ENCODE results near the gene ATP6V0C. TPM values are rescaled to one million over a fixed set of nuclear protein-coding genes. Genes with fewer than 3 reads are reported as not detected.

ATP6V0C gene
- total and polyA plus RNA-seq, 9 donors = 34.8 to 143 (median 119) TPM

DNA sequence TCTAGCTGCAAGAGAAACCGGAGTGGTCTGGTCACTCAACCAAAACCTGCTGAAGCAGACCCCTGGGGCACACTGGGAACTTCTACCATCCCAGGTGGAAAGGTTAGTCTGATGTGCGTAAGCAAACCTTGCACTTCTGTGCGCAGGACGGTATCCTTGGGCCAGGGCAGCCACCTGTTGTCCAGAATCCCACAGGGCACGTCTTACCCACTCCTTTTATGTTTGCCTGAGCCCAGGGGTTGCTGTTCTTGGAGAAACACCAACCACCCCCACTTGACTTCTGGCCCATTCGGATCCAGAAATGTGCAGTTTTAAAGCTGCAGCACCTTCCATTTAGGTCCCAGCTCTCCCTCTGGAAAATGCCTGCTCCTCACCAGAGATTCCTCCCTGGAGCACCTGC, 20.1 kb upstream of the ATP6V0C start:
- DNase-seq = no peak
- no peak overlapping the region for H3K27ac ChIP-seq
- TF ChIP-seq, protein P1, sequence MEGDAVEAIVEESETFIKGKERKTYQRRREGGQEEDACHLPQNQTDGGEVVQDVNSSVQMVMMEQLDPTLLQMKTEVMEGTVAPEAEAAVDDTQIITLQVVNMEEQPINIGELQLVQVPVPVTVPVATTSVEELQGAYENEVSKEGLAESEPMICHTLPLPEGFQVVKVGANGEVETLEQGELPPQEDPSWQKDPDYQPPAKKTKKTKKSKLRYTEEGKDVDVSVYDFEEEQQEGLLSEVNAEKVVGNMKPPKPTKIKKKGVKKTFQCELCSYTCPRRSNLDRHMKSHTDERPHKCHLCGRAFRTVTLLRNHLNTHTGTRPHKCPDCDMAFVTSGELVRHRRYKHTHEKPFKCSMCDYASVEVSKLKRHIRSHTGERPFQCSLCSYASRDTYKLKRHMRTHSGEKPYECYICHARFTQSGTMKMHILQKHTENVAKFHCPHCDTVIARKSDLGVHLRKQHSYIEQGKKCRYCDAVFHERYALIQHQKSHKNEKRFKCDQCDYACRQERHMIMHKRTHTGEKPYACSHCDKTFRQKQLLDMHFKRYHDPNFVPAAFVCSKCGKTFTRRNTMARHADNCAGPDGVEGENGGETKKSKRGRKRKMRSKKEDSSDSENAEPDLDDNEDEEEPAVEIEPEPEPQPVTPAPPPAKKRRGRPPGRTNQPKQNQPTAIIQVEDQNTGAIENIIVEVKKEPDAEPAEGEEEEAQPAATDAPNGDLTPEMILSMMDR (IDR thresholded peaks at IDR 0.05) = no peak
- TF ChIP-seq EP300 (IDR thresholded peaks at IDR 0.05) (no peak), POLR2A (IDR thresholded peaks at IDR 0.05) (no peak)
- WGBS, 3 donors = 80 to 84% (median 81%) methylated on average over 6 of the region's 6 CpGs
- no peak overlapping the region for H3K4me3 ChIP-seq
- H3K27me3 ChIP-seq = no peaks in the 10 kb centered on the region
- no peaks in the 10 kb centered on the region for H3K9me3 ChIP-seq
- intact Hi-C loops (cut with DNase I) = no loop called here
- H3K36me3 ChIP-seq = no peaks in the 10 kb centered on the region
- H3K4me1 ChIP-seq (ENCODE audit: insufficient read depth) = no peaks in the 10 kb centered on the region

DNA sequence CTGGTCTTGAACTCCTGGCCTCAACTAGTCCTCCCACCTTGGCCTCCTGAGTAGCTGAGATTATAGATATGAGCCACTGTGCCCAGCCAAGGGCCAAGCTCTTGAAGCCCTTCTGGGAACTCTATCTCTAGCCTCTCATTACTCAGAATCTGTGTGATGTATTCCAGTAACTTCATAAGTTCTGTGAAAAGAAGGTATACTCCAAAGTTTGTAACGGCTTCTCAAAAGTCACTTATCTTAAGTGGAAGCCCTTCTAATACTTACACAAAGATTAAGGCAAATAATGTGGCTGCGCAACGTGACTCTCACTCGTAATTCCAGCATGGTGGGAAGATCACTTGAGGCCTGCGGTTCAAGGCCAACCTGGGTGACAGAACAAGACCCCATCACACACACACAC, 19.1 kb upstream of the ATP6V0C start:
- DNase-seq = no peak
- intact Hi-C loops (cut with DNase I) = no loop called here
- H3K27ac ChIP-seq = no peak overlapping the region
- H3K4me3 ChIP-seq = no peak overlapping the region
- TF ChIP-seq POLR2A (IDR thresholded peaks at IDR 0.05) = no peak
- TF ChIP-seq, protein P1 (IDR thresholded peaks at IDR 0.05) = no peak
- no peak for TF ChIP-seq EP300 (IDR thresholded peaks at IDR 0.05)
- no peaks in the 10 kb centered on the region for H3K36me3 ChIP-seq
- no peaks in the 10 kb centered on the region for H3K27me3 ChIP-seq
- no peaks in the 10 kb centered on the region for H3K4me1 ChIP-seq (ENCODE audit: insufficient read depth)
- H3K9me3 ChIP-seq = no peaks in the 10 kb centered on the region
- WGBS, 3 donors = 80 to 87% (median 81%) methylated on average over 5 of the region's 5 CpGs

DNA sequence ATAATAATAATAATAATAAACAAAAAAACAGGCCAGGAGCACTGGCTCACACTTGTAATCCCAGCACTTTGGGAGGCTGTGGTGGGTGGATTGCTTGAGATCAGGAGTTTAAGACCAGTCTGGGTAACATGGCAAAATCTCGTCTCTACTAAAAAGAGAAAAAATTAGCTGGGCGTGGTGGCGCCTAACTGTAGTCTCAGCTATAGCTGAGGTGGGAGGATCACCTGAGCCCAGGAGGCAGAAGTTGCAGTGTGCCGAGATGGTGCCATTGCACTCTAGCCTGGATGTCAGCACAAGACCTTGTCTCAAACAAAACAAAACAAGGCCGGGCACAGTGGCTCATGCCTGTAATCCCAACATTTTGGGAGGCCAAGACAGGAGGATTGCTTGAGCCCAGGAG, 18.7 kb upstream of the ATP6V0C start:
- Histone ChIP-seq H3K9me3 (no peaks in the 10 kb centered on the region), H3K36me3 (no peaks in the 10 kb centered on the region), H3K27me3 (no peaks in the 10 kb centered on the region), H3K27ac (no peak overlapping the region), H3K4me3 (no peak overlapping the region), H3K4me1 (ENCODE audit: insufficient read depth) (no peaks in the 10 kb centered on the region)
- no peak for DNase-seq
- intact Hi-C loops (cut with DNase I) = no loop called here
- TF ChIP-seq, protein P1 (IDR thresholded peaks at IDR 0.05) = no peak
- no peak for TF ChIP-seq POLR2A (IDR thresholded peaks at IDR 0.05)
- TF ChIP-seq EP300 (IDR thresholded peaks at IDR 0.05) = no peak
- 85 to 89% (median 86%) methylated on average over 5 of the region's 5 CpGs for WGBS, 3 donors

DNA sequence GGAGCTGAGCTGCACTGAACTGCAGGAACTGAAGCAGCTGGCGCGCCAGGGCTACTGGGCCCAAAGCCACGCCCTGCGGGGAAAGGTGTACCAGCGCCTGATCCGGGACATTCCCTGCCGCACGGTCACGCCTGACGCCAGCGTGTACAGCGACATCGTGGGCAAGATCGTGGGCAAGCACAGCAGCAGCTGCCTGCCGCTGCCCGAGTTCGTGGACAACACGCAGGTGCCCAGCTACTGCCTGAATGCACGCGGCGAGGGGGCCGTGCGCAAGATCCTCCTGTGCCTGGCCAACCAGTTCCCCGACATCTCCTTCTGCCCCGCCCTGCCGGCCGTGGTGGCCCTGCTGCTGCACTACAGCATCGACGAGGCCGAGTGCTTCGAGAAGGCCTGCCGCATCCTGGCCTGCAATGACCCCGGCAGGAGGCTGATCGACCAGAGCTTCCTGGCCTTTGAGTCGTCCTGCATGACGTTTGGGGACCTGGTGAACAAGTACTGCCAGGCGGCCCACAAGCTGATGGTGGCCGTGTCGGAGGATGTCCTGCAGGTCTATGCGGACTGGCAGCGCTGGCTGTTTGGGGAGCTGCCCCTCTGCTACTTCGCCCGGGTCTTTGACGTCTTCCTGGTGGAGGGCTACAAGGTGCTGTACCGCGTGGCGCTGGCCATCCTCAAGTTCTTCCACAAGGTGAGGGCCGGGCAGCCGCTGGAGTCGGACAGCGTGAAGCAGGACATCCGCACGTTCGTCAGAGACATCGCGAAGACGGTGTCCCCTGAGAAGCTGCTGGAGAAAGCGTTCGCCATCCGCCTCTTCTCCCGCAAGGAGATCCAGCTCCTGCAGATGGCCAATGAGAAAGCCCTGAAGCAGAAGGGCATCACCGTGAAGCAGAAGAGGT, 17.3 kb upstream of the ATP6V0C start:
- no peaks in the 10 kb centered on the region for H3K27me3 ChIP-seq
- intact Hi-C loops (cut with DNase I) = no loop called here
- no peak for DNase-seq
- WGBS, 3 donors = 92 to 94% (median 93%) methylated on average over 62 of the region's 62 CpGs
- H3K4me1 ChIP-seq (ENCODE audit: insufficient read depth) = no peaks in the 10 kb centered on the region
- H3K4me3 ChIP-seq = no peak overlapping the region
- H3K9me3 ChIP-seq = no peaks in the 10 kb centered on the region
- H3K36me3 ChIP-seq = no peaks in the 10 kb centered on the region
- TF ChIP-seq EP300 (IDR thresholded peaks at IDR 0.05) (no peak), POLR2A (IDR thresholded peaks at IDR 0.05) (no peak)
- TF ChIP-seq, protein P1 (IDR thresholded peaks at IDR 0.05) = no peak
- H3K27ac ChIP-seq = no peak overlapping the region

Measured in ovary (tissue), 9 donors.